Femur (tissue), 1 donor: ENCODE results near the gene PLIN5.
"Not testable (repeated sequence)": the region's sequence is repeated elsewhere in the genome, so short reads cannot be mapped to it uniquely, and the experiment has no call there.

ENCODE experiments used
- DNase-seq: peaks from one replicate; pipeline ENCODE4 v3.0.0-alpha.2; 2017

PLIN5 gene

DNA sequence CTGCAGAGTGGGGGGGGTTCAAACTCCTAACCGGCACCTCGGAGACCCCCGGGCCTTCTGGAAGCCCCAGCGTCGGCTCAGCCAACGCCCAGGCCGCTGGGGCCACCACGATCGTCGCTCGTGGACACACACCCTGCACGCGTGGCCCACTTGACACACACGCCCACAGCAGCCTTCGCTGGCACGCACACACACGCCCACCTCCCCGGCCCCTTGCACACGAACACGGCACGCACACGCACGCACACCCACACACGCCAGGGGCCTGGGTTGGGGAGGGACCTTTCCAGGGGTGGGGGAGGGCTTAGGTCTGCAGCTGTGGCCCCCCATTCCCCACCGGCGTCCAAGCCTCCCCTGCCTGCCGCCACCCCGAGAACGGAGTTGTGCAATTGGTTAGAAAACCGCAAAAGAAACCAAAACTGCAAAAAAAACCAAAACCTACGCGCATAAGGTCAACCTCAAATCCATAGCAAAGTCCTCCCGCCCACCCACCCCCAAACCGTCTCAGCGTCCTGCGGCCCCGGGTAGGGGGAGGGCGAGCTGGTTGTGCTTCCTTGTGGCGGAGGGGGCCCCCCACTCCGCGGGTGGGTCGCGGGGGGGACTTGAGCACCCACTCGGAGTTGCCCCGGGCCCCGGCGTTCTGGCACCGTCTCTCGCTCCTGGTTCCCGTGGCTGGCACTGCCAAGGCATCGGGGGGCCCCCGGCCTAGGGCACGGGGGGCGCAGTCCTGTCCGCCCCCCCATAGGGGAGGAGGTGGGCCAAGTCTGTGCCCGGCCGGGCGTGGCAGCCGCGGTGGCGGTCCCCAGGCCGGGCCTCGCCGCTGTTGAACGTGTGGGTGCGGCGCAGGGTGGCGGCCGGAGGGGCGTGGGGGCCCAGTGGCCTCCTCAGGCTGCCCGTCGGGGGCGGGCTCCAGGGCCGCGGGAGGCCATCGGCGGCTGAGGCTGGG is 8.1 kb upstream of the PLIN5 start:
- no peak for DNase-seq

DNA sequence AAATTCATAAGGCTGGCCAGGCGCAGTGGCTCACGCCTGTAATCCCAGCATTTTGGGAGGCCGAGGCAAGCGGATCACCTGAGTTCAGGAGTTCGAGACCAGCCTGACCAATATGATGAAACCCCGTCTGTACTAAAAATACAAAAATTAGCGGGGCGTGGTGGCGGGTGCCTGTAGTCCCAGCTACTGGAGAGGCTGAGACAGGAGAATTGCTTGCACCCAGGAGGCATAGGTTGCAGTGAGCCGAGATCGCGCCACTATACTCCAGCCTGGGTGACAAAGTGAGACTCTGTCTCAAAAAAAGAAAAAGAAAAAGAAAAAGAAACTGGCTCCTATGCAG is 6.8 kb upstream of the PLIN5 start:
- DNase-seq, result not testable (repeated sequence)

- DNase-seq, result no peak
These were observed 6.2 kb upstream of the PLIN5 start for GRCh38 chr19:4541114-4541805.

DNA sequence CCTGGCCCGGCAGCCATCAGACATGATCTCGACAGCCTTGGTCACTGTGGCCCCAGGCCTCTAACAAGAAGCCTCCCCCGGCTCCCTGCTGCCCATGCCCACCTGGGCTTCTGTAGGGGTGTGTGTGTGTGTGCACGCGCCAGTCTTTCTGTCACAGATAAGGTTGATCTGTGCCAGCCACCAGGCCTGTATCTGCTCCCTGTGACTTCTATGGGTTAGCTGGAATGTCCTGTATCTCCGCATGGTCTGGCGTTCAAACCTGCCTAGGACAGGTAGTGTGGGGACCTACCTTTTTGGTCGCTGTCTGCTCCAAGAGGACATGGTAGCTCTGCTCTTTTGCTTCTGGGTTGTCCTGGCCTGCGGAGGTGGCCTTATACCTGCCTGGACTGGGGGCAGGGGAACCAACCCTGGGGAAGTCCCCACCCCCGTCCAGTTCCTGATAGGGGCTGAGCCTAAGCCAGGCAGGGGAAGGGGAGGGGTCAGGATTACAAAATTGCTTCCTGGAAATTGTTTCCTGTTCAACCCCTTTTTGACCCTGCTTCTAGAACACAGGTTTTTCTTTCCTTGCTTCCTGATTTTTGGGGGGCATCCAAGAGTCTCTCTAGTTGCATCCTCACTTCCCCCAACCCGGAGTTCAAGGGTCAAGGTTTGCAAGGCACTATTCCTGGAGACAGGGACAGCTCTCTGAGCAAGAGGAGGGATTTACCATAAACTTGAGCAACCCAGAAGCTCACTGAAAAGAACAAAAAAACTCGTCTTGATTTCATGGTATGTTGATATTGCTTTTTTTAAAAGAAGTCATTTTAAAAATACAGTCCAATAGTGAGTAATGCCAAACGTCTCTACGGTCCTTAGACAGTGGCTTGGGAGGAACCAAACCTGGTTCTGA is 4.9 kb upstream of the PLIN5 start, which contains the start of gene LRG1:
TSS of gene LRG1 (minus strand) at position 344 of the 889 bp plus-strand sequence. CDS start at position 321, 23 bp downstream.
- DNase-seq, result no peak

DNA sequence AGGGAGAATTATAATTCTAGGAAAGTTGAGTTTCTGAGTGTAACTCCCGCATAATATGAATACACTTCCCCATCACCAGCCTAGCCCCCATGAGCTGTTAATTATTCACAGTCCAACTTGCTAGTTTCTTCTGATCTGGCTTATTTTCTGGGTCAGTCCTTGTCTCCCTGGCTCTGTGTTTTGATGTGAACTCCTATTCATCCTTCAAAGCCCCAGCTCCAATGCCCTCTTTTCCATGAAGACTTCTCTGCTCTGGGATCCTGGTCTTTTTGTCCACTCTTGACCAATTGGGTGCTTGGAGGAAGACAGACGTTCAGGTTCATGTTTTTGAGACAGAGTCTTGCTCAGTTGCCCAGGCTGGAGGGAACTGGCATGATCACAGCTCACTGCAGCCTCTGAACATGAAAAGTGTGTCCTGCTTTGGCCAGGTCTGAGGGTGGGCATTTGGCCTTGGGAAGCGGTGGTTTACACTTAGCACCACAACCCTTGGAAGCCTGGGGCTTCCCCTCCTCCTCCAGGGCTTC is 4.2 kb upstream of the PLIN5 start:
- DNase-seq, result no peak

DNA sequence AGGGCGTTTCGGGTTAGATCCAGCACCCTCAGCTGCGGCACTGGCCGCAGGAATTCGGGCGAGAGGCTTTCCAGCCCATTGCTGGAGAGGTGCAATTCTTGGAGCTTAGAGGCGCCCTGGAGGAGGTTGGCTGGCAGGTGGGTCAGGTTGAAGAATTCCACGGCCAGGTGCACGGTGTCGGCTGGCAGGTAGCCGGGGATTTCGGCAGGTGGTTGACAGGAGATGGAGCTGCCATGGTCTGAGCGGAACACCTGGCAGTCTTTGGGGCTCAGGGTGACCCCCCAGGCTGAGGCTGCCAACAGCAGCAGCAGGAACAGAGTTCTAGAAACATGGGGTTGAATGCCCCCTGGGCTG is 3.6 kb upstream of the PLIN5 start:
- DNase-seq, result no peak

DNA sequence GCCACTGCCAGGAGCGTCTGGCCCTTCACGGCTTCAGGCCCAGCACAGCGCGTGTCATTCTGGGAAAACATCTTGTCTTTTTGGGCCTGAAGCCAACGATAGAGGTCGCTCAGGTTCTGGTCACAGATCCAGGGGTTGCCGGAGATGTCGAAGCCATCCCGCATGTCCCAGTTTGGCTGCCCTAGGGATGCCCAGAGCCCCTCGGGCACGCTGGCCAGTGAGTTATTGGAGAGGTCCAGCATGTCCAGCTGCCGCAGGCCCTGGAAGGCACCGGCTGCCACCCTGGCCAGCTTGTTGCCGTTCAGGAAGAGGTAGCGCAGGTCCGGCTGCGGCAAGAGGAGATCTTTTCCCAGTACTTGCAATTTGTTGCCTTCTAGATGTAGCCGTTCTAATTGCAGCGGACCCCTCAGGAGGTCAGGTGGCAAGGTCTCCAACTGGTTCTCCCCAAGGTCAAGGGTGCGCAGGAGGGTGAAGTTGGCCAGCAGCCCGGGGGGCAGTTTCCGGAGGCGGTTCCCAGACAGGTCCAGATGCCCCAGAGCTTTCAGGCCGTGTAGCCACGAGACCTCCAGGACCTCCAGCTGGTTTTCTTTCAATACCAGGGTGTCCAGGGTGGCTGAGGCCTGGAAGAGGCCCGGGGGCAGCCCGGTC is 3.1 kb upstream of the PLIN5 start:
- no peak for DNase-seq

GRCh38 chr19:4536798-4537197 is 1.8 kb upstream of the PLIN5 start:
- DNase-seq, result no peak

DNA sequence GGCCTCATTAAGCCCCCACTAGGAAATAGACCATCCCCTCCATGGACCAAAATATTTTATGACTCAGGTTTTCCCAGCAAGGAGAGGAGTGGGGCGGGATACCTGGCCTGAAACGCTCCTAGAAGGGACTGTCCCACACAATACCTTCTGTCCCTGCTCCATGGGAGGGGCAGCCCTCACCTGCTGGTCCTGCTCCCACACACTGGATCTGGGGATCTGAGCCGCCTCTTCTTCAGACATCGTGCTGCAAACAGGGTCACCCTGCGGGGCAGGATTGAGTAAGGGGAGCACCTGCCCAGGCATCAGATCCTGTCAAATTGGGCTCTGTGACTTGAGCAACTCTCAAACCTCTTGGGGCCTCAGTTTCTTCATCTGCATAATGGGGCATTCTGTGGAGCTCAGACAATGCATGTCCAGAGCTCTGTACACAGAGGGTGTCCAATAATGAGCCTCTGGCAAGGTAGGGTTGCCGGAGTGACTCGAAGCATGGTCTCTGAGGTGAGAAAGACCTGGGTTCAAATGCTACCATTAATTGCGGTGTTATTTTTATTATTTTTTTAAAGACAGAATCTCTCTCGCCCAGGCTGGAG is 1.1 kb downstream of the PLIN5 start:
- DNase-seq, result no peak

DNA sequence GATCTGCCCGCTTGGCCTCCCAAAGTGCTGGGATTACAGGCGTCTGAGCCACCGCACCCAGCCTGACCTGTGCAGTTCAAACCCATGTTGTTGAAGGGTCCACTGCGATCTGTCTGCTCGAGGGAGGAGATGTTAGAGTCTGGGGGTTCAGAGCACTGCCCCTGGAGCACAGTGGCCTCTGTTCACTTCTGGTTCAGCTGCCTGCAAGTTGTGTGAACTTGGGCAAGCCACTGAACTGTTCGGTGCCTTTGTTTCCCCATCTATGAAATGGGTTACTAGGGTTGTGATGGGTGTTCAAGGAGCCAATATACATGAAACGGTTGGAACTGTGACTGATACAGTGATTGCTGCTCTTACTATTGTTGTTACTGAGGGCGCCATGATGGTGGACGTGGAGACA is 1.7 kb downstream of the PLIN5 start:
- no peak for DNase-seq

GRCh38 chr19:4531562-4532165 is 3.4 kb downstream of the PLIN5 start:
- DNase-seq, result no peak

GRCh38 chr19:4529924-4530522 is 5.0 kb downstream of the PLIN5 start:
- DNase-seq, result no peak

GRCh38 chr19:4528843-4529242 is 6.2 kb downstream of the PLIN5 start:
- DNase-seq, result no peak

- not testable (repeated sequence) for DNase-seq
These were observed 7.6 kb downstream of the PLIN5 start for GRCh38 chr19:4527377-4527776.

DNA sequence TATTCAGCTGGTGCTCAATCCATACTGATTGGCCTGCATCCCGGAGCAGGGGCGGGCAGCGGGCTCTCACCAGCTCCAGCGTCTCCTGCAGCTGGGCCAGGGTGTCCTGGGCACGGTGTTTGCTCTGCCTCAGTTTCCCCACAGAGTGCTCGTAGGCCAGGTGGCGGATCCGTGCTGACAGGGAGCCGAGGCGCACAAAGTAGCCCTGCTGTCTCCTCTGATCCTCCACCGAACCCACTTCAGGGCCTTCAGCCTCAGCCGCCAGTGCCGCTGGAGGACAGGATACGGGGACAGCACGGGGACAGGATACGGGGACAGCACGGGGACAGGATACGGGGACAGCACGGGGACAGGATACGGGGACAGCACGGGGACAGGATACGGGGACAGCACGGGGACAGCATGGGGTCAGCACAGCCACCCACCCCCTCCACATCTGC is 9.4 kb downstream of the PLIN5 start:
- no peak for DNase-seq

DNA sequence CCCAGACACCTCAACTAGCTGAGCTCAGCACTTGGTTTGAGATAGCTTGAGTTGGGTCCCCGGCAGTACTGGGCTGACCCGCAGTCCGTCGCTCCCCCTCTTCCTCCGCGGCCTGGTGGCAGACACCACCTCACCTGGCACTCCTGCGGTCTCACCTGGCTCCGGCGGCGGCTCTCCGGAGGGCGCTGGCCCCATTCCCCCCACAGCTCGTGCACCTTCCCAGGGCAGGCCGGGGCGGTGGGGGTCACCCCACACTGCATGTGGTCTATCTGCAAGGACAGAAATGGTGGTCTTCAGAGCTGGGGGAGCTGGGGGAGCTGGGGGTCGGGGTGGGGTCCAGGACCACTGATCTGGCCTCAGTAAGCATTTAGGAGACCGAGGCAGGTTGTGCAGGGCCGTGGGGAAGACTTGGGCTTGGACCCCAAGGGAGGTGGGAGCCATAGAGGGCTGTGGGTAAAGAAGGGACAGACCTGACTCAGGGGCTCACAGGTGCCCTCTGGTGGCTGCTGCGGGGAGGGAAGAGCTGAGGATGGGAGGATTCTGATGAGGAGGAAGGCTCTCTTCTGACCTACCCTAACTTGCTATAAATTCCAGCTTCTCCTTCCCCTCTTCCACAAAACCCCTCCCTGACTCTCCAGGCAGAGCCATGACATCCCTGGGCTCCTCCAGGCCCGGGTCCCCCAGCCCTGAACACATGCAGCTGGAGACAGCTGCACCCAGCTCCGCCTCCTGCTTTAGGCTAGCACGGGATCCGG is 10.0 kb downstream of the PLIN5 start:
- peak; percentile 59 for DNase-seq

DNA sequence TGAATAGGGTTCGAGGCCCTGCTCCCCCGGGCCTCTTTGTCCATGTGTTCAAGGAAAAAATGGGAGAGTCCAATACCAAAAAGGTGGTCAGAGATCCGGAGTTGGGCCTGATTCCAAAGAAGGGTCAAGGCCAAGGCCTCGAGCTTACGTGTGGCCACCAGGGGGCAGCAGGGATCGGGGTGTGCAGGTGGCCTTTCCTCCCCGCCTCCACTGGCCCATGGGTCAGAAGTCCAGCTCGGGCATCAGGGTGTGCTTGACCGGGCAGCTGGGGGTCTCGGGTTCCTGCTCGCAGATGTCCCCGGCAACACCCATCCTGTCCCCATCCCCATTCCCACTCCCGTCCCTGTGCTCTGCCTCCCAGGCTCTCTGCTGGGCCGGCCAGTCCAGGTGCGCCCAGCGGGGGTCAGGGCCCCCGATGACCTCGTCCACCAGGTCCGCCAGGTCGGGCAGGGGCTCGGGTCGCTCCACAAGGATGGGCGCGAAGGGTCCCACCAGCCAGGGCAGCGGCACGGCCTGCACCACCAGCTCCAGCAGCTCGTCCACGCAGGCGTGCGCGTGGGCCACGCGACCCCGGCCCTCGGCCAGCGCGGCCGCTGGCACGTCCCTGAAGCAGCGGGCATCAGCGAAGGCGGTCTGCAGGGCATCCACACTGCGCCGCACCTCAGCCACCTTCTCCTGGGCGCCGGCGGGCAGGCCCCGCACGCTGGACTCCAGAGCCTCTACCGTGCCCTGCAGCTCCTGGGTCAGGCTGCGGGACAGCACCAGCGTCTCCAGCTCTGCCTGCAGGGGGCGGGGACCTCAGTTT is 11.5 kb downstream of the PLIN5 start:
- DNase-seq, result peak; percentile 29

GRCh38 chr19:4522291-4523002 is 12.6 kb downstream of the PLIN5 start:
- DNase-seq, result no peak

GRCh38 chr19:4521888-4522242 is 13.2 kb downstream of the PLIN5 start:
- no peak for DNase-seq
